HK-2 (cell line): ENCODE results near the gene OCRL.

Experiments
- DNase-seq: peaks from one replicate; pipeline ENCODE4 v3.0.0-alpha.2; 2018; ENCODE audit not compliant: unreplicated experiment

Gene OCRL

DNA sequence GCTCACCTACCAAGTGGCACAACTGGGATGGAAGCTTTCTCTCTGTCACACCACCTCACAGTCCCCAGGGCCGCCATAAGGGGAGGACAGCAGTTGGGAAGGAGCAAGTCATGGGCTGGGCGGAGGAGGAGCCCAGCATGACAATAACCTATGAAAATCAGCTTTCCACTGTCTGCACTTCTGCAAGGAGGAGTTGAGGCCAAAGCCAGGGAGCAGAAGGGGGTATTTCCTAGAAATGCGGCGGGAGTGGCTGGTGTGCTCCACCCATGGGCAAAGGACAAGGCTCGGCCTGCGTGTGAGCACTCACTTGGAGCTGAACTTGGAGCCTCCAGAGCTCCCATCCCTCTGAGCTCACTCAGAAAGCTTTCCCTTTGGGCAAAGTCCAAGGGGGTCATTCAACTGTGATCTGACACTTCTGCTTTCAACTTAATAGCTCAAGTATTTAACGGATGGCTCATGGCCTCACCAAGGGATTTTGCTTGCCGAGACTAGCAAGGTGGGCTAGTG is 96.2 kb downstream of the OCRL start:
- no peak for DNase-seq

DNA sequence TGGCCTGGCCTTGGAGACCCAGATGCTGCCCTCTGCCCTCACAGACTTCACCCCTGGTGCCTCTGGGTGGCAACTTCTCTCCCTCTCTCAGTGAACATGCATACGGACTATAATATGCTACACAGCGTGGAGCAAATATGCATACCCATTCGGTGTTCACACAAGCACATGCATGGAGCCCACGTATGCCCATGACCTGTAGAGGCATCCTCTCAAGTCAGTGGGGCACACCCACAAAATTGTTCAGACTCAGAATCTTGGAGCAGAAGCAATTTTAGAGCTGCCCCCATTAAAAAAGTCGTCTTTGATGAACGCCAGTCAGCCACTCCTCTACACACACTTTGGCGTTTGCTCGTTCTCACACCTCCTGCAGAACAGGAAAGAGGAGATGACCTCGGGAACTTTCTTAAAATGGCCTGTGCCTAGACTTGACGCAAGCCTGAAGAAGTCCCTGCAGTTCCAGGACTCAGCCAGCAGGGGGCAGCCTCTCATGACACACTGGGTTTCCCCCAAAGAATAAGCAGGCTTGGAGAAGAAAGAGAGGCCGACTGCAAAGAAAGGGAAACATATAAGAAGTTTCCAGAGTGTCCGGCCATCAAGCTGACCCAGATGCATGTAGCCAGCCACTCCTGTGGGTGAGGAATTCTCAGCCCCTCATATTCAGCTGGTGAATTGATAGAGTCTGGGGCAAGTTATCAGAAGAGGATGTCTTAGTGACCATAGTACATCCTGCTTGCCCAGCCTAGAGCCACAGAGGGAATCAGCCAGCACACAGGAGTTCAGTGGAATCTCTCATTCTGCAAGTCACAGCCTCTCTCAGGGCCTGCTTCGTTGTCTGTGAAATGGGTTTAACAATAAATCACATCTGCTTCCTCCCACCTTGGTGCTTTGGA is 97.4 kb downstream of the OCRL start:
- DNase-seq, result peak; percentile 63

DNA sequence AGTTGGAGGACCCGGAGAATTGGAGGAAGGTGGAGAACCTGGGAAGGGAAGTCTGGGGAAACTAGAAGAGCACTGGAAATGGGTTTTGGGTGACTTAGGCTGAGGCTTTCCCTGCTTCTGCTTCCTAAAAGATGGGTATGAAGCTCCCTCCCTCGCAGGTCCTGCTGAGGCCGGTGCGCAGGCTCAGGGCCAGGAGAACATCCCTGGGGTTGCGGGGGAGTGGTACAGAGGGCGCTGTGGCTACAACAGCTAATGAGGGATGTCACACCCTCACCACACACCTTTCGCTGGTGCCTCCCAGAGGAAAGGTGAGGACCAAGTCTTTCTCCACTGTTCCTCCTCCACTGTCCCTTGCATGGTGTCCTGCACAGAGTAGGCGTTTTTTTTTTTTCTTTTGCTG is 98.9 kb downstream of the OCRL start:
- no peak for DNase-seq

DNA sequence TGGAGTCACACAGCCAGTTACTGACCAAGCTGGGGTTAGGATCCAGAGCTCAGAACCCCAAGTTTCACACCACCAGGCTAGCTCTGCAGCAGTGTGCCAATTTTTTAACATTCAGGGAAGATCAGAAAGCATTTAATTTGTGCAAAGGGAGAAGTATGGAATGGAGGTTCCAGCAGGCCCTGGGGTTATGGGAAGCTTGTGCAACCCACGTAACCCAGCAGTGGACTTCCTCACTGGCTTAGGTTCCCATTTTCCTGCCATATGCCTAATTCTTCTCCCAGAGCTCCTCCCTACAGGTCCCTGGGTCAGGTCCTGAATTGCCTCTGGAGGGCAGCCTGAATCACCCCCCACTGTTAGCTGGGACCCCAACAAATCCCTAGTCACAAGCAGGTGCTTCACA is 100.7 kb downstream of the OCRL start:
- no peak for DNase-seq

DNA sequence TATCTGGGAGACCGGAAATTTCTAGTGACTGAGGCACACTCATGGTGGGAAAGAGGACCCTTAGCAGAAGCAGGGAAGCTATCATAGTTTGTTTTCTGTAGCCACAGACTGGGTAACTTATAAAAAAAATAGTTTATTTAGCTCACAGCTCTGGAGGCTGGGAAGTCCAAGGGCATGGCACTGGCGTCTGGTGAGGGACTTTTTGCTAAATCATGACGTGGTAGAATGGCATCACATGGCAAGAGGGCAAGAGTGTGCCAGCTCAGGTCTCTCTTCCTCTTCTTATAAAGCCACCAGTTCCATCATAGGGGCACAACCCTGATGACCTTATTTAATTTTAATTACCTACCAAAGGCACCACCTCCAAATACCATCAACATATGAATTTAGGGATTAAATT is 101.4 kb downstream of the OCRL start:
- DNase-seq, result no peak

DNA sequence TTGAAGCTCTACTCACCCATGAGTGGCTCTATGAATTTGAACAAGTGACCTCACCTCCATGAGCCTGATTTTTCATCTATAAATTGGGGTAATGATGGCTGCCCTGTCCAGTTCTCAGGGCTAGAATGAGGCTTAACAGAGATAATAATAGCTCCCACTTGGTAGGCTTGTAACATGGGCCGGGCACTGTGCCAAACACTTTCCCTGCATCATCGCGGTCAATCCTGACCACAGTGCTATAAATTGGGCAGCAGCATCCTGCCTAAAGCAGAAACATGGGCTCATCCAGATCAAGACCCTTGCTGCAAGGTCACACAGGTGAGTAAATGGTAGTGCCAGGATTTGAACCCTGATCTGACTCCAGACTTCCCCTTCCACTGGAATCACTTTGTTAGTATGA is 101.9 kb downstream of the OCRL start:
- no peak for DNase-seq
